Heart left ventricle (tissue), 13 donors: ENCODE measurements around the gene FRRS1.

Experiments used
- POLR2A ChIP-seq, 2 donors: fragments of 450-650 bp; IDR thresholded peaks; one replicate each; pipeline ENCODE4 v1.6.1; 2017; ENCODE audit warnings: antibody characterized with exemption in 2 of 2, mild to moderate bottlenecking in 2 of 2, moderate library complexity in 2 of 2
- TF ChIP-seq, protein P1 (sequence below), 12 donors: fragments of 200-600 bp; sonication (generic) in 4 of 12; IDR thresholded peaks; one replicate each; pipeline versions ENCODE4 v1.5.0 to v1.8.0; 2018 to 2022; ENCODE audit warnings: antibody characterized with exemption in 12 of 12, mild to moderate bottlenecking in 5 of 12
- donor health status: ischemic (EF 13 %, LVEDD 7.1; RV severe dilation, severe dysfunction).
- donor health status: DM: no; HTN: yes; CAD: no.
- donor health status: DM: no; HTN: no; CAD: no.
- donor health status: ischemic (EF 25% LVEDD 6.9; RV normal size, moderate dysfunction).
- donor health status: ischemic (EF 25% LVEDD 5.7; RV mildly dilated, moderate dysfunction).
- donor health status: ischemic (EF 35%, LVEDD 5.7; RV mildly dilated, moderate dysfunction).
- donor health status: nonischemic (EF 11% LVEDD 7.7; RV severe dilation, severe dysfunction).
- donor health status: DM: yes; HTN: yes; CAD: no.
- donor health status: PGD.
- donor health status: ischemic (EF 29% LVEDD 5.4; RV normal size, mild dysfunction).
- donor health status: nonischemic (EF 23%, LVEDD 6.1; RV moderate dilation, normal function).

GRCh38 chr1:99723251-99723650, 43.2 kb downstream of the FRRS1 start:
- TF ChIP-seq, protein P1, sequence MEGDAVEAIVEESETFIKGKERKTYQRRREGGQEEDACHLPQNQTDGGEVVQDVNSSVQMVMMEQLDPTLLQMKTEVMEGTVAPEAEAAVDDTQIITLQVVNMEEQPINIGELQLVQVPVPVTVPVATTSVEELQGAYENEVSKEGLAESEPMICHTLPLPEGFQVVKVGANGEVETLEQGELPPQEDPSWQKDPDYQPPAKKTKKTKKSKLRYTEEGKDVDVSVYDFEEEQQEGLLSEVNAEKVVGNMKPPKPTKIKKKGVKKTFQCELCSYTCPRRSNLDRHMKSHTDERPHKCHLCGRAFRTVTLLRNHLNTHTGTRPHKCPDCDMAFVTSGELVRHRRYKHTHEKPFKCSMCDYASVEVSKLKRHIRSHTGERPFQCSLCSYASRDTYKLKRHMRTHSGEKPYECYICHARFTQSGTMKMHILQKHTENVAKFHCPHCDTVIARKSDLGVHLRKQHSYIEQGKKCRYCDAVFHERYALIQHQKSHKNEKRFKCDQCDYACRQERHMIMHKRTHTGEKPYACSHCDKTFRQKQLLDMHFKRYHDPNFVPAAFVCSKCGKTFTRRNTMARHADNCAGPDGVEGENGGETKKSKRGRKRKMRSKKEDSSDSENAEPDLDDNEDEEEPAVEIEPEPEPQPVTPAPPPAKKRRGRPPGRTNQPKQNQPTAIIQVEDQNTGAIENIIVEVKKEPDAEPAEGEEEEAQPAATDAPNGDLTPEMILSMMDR (IDR thresholded peaks at IDR 0.05), result no peak
- no peak for TF ChIP-seq POLR2A (IDR thresholded peaks at IDR 0.05)
